Tibial nerve (tissue), 4 donors: ENCODE measurements around the gene VAMP8. TPM values are rescaled to one million over a fixed set of nuclear protein-coding genes. Genes with fewer than 3 reads are reported as not detected.

Source experiments
- DNase-seq, 2 donors: peaks; one replicate each; pipeline ENCODE4 v3.0.0-alpha.2; 2019; ENCODE audit warnings: low spot score in 2 of 2
- H3K27ac ChIP-seq, 4 donors: fragments of 200-600 bp; sonication (generic) in 3 of 4; one replicate each; pipeline ENCODE4 v1.5.1; 2017 to 2019; ENCODE audit warnings: mild to moderate bottlenecking in 1 of 4
- H3K27me3 ChIP-seq, 2 donors: fragments of 200-600 bp; sonication (generic) in 1 of 2; one replicate each; pipeline versions ENCODE4 v1.5.1 to v1.6.0; 2017 to 2019
- H3K36me3 ChIP-seq, 3 donors: fragments of 200-600 bp; sonication (generic); one replicate each; pipeline ENCODE4 v1.5.1; 2018 to 2019
- H3K4me1 ChIP-seq, 4 donors: fragments of 200-600 bp; sonication (generic) in 3 of 4; one replicate each; pipeline ENCODE4 v1.5.1; 2017 to 2019
- H3K4me3 ChIP-seq, 4 donors: fragments of 200-600 bp; sonication (generic) in 3 of 4; one replicate each; pipeline ENCODE4 v1.5.1; 2017 to 2019; ENCODE audit warnings: mild to moderate bottlenecking in 1 of 4, moderate library complexity in 1 of 4
- H3K9me3 ChIP-seq, 4 donors: fragments of 200-600 bp; sonication (generic) in 3 of 4; one replicate each; pipeline ENCODE4 v1.5.1; 2017 to 2019
- EP300 ChIP-seq, 2 donors: sonication (generic); formaldehyde crosslinking; IDR thresholded peaks; one replicate each; pipeline ENCODE4 v1.6.1; 2017; ENCODE audit warnings: antibody characterized with exemption in 2 of 2, mild to moderate bottlenecking in 1 of 2
- POLR2A ChIP-seq, 2 donors: fragments of 450-650 bp; IDR thresholded peaks; one replicate each; pipeline ENCODE4 v1.6.1; 2017; ENCODE audit warnings: antibody characterized with exemption in 2 of 2, mild to moderate bottlenecking in 2 of 2, moderate library complexity in 2 of 2
- WGBS, 2 donors: methylation state at CpG; one replicate each; pipeline ENCODE4 v1.1.5; 2018; 5-methylcytosine and 5-hydroxymethylcytosine counted together
- total RNA-seq, 4 donors: library from RNA; depleted of rRNA; stranded (reverse); fragments of >200 nt; gene quantifications; one replicate each; pipeline ENCODE4 v1.1.0, GENCODE V29; 2016
- TF ChIP-seq, protein P1 (sequence below), 5 experiments: fragments of 200-600 bp in 3 of 5; fragments of 450-650 bp in 2 of 5; sonication (generic) in 3 of 5; IDR thresholded peaks; one replicate each; pipeline ENCODE4 v1.5.1; 2016 to 2019; ENCODE audit warnings: antibody characterized with exemption in 5 of 5, mild to moderate bottlenecking in 3 of 5, moderate library complexity in 2 of 5

Gene VAMP8
- total RNA-seq: 10 to 100 TPM in 2 of 4 donors, 1 to 10 TPM in 2; 4.3 to 24.0 (median 11.8) TPM

- TF ChIP-seq EP300 (IDR thresholded peaks at IDR 0.05): no peak
- TF ChIP-seq POLR2A (IDR thresholded peaks at IDR 0.05): no peak
- TF ChIP-seq, protein P1, sequence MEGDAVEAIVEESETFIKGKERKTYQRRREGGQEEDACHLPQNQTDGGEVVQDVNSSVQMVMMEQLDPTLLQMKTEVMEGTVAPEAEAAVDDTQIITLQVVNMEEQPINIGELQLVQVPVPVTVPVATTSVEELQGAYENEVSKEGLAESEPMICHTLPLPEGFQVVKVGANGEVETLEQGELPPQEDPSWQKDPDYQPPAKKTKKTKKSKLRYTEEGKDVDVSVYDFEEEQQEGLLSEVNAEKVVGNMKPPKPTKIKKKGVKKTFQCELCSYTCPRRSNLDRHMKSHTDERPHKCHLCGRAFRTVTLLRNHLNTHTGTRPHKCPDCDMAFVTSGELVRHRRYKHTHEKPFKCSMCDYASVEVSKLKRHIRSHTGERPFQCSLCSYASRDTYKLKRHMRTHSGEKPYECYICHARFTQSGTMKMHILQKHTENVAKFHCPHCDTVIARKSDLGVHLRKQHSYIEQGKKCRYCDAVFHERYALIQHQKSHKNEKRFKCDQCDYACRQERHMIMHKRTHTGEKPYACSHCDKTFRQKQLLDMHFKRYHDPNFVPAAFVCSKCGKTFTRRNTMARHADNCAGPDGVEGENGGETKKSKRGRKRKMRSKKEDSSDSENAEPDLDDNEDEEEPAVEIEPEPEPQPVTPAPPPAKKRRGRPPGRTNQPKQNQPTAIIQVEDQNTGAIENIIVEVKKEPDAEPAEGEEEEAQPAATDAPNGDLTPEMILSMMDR (IDR thresholded peaks at IDR 0.05): no peak
- H3K4me3 ChIP-seq: peak within 1 kb of the TSS in 2 of 4 donors; percentile 38 to 42
- no peaks in the 10 kb centered on the region for H3K27me3 ChIP-seq
- no peaks in the 10 kb centered on the region for H3K36me3 ChIP-seq
- H3K27ac ChIP-seq: peak within 1 kb of the TSS in 3 of 4 donors; percentile 69 to 78 (median 76)
- 50 to 52% methylated on average over 19 of the region's 19 CpGs for WGBS, 2 donors
- H3K4me1 ChIP-seq: peaks cover 0 to 38% (median 19%) of the 10 kb centered on the region in 4 donors
- no peak for DNase-seq
- H3K9me3 ChIP-seq: no peaks in the 10 kb centered on the region
Measured at GRCh38 chr2:85577386-85578242, at the start of gene VAMP8. TSS of gene VAMP8 (plus strand) at chr2:85577586. CDS start at chr2:85577647, 61 bp downstream.

DNA sequence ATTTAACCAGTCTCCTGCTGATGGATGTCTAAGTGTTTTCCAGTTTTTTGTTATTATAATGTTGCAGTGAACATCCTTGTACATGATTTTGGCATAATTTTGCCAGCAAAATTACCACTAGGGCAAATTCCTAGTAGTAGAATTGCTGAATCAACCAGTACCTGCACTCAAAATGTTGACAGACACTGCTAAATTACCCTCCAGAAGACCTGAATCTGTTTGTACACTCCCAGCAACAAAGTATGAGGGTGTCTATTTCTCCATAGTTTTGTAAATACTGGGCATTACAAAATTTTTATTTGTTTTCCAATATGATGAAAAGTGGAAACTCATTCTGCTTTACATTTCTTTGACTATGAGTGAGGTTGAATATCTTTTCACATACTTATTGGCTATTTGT, 49.6 kb upstream of the VAMP8 start:
- TF ChIP-seq EP300 (IDR thresholded peaks at IDR 0.05) (no peak), POLR2A (IDR thresholded peaks at IDR 0.05) (no peak)
- TF ChIP-seq, protein P1 (IDR thresholded peaks at IDR 0.05): no peak
- no peak for DNase-seq
- Histone ChIP-seq H3K4me1 (peaks cover 0 to 18% (median 9%) of the 10 kb centered on the region in 4 donors), H3K27ac (no peak overlapping the region), H3K4me3 (no peak overlapping the region), H3K27me3 (no peaks in the 10 kb centered on the region), H3K9me3 (no peaks in the 10 kb centered on the region), H3K36me3 (no peaks in the 10 kb centered on the region)

- WGBS, 2 donors: 84 to 94% methylated on average over 2 of the region's 2 CpGs
- H3K4me3 ChIP-seq: no peak overlapping the region
- no peaks in the 10 kb centered on the region for H3K27me3 ChIP-seq
- no peaks in the 10 kb centered on the region for H3K9me3 ChIP-seq
- TF ChIP-seq, protein P1 (IDR thresholded peaks at IDR 0.05): no peak
- H3K27ac ChIP-seq: no peak overlapping the region
- peaks cover 0 to 18% (median 9%) of the 10 kb centered on the region in 4 donors for H3K4me1 ChIP-seq
- DNase-seq: no peak
- no peaks in the 10 kb centered on the region for H3K36me3 ChIP-seq
Measured at GRCh38 chr2:85528355-85528754, 49.0 kb upstream of the VAMP8 start.

- 100% methylated on average over 1 of the region's 1 CpG for WGBS, 2 donors
- DNase-seq: no peak
Measured at GRCh38 chr2:85529809-85530208, 47.6 kb upstream of the VAMP8 start.

DNA sequence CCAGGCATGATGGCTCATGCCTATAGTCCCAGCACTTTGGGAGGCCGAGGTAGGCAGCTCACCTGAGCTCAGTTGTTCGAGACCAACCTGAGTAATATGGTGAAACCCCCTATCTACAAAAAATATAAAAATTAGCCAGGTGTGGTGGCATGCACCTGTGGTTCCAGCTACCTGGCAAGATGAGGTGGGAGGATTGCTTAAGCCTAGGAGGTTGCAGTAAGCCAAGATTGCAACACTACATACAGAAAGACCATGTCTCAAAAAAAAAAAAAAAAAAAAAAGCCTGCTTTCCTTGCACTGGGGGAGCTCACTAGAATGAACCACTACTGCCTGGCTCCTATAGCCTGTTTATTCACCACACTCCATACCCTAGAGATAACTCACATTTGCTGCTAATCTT, 45.8 kb upstream of the VAMP8 start:
- Histone ChIP-seq H3K36me3 (no peaks in the 10 kb centered on the region), H3K4me3 (no peak overlapping the region), H3K4me1 (peaks cover 0 to 6% (median 1%) of the 10 kb centered on the region in 4 donors), H3K27ac (no peak overlapping the region), H3K27me3 (no peaks in the 10 kb centered on the region), H3K9me3 (no peaks in the 10 kb centered on the region)
- 50% methylated on average over 2 of the region's 2 CpGs for WGBS, 2 donors
- DNase-seq: no peak
- no peak for TF ChIP-seq EP300 (IDR thresholded peaks at IDR 0.05)
- no peak for TF ChIP-seq POLR2A (IDR thresholded peaks at IDR 0.05)
- TF ChIP-seq, protein P1 (IDR thresholded peaks at IDR 0.05): no peak

More at GRCh38 chr2:85529809-85530208, 47.6 kb upstream of the VAMP8 start:
- no peak overlapping the region for H3K4me3 ChIP-seq
- no peak overlapping the region for H3K27ac ChIP-seq
- TF ChIP-seq, protein P1 (IDR thresholded peaks at IDR 0.05): no peak
- TF ChIP-seq EP300 (IDR thresholded peaks at IDR 0.05) (no peak), POLR2A (IDR thresholded peaks at IDR 0.05) (no peak)
- H3K9me3 ChIP-seq: no peaks in the 10 kb centered on the region
- no peaks in the 10 kb centered on the region for H3K36me3 ChIP-seq
- H3K27me3 ChIP-seq: no peaks in the 10 kb centered on the region
- H3K4me1 ChIP-seq: peaks cover 0 to 4% (median 1%) of the 10 kb centered on the region in 4 donors
